GM21447 (cell line): ENCODE results near the gene TMEM232.

Experiments
- ATAC-seq: cut with Tn5 transposase; IDR thresholded peaks from one replicate; pipeline ENCODE4 v1.9.1; 2021; ENCODE audit not compliant: unreplicated experiment

TMEM232 gene

GRCh38 chr5:110634475-110634874, 92.0 kb downstream of the TMEM232 start:
- no peak for ATAC-seq

- no peak for ATAC-seq
Measured at GRCh38 chr5:110631236-110631635, 95.2 kb downstream of the TMEM232 start.

- no peak for ATAC-seq
Measured at GRCh38 chr5:110630350-110630749, 96.1 kb downstream of the TMEM232 start.

- ATAC-seq, result no peak
Measured at GRCh38 chr5:110625376-110625999, 101.0 kb downstream of the TMEM232 start.

- no peak for ATAC-seq
Measured at GRCh38 chr5:110623874-110624273, 102.6 kb downstream of the TMEM232 start.

- no peak for ATAC-seq
Measured at GRCh38 chr5:110618941-110619340, 107.5 kb downstream of the TMEM232 start.

- ATAC-seq, result no peak
Measured at GRCh38 chr5:110616009-110616408, 110.5 kb downstream of the TMEM232 start.

GRCh38 chr5:110612794-110613247, 113.7 kb downstream of the TMEM232 start:
- ATAC-seq, result no peak

GRCh38 chr5:110611817-110612216, 114.7 kb downstream of the TMEM232 start:
- no peak for ATAC-seq

GRCh38 chr5:110594866-110595265, 131.6 kb downstream of the TMEM232 start:
- no peak for ATAC-seq

- ATAC-seq, result peak; percentile 84
Measured at GRCh38 chr5:110590187-110590586, 136.3 kb downstream of the TMEM232 start.

GRCh38 chr5:110588286-110588980, 138.0 kb downstream of the TMEM232 start:
- ATAC-seq, result no peak

GRCh38 chr5:110580625-110581024, 145.8 kb downstream of the TMEM232 start:
- ATAC-seq, result no peak

- ATAC-seq, result no peak
Measured at GRCh38 chr5:110572729-110573128, 153.7 kb downstream of the TMEM232 start.

GRCh38 chr5:110562191-110562590, 164.3 kb downstream of the TMEM232 start:
- no peak for ATAC-seq

- no peak for ATAC-seq
Measured at GRCh38 chr5:110561510-110561909, 165.0 kb downstream of the TMEM232 start.

GRCh38 chr5:110549301-110549700, 177.2 kb downstream of the TMEM232 start:
- no peak for ATAC-seq

GRCh38 chr5:110548171-110548570, 178.3 kb downstream of the TMEM232 start:
- no peak for ATAC-seq

- no peak for ATAC-seq
Measured at GRCh38 chr5:110547495-110547894, 179.0 kb downstream of the TMEM232 start.

GRCh38 chr5:110545716-110546115, 180.8 kb downstream of the TMEM232 start:
- no peak for ATAC-seq

GRCh38 chr5:110544603-110545002, 181.9 kb downstream of the TMEM232 start:
- no peak for ATAC-seq

- ATAC-seq, result no peak
Measured at GRCh38 chr5:110542949-110543348, 183.5 kb downstream of the TMEM232 start.
